A549 treated with dexamethasone at 1 μM for 4 hours (cell line): Measurements from ENCODE around the gene CCDC181. TPM values are rescaled to one million over a fixed set of nuclear protein-coding genes. Genes with fewer than 3 reads are reported as not detected.

Experiments used
- total RNA-seq: library from RNA; stranded (reverse); fragments of 200-300 nt; extraction: Qiagen RNA extraction; gene quantifications from 5 replicates; pipeline ENCODE4 v1.2.3, GENCODE V29; 2022

Gene CCDC181
- total RNA-seq, result 0.07 to 0.29 TPM (median 0.21 TPM) in 5 replicates

DNA sequence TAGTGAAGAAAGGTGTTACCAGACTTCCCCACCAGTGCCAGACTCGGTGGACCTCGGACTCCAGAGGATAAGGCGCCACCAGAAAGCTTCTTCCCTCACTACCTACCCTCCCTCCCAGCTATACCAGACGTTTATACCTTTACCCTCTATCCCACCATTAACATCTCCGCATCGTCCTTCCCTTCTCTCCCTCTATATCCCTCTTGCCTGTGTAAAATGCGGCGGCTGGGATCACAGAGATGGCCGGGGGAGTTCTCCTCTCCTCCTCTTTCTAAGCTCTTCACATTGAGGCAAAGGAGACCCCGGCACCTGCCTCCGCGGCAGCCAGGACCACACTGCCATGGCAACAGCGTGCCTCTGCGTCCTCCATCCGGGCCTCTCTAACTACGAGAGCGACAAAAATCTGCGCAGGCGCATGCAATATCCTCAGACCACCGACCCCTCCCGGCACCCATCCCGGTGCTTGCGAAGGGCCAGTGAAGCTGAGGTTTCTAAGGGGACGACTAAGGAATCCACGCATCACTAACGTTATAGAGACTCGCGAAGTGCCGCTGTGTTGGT is at the start of gene CCDC181:
TSS of gene CCDC181 (minus strand) at position 394 of the 561 bp plus-strand sequence. CDS start 2,547 bp downstream, outside the sequence.

DNA sequence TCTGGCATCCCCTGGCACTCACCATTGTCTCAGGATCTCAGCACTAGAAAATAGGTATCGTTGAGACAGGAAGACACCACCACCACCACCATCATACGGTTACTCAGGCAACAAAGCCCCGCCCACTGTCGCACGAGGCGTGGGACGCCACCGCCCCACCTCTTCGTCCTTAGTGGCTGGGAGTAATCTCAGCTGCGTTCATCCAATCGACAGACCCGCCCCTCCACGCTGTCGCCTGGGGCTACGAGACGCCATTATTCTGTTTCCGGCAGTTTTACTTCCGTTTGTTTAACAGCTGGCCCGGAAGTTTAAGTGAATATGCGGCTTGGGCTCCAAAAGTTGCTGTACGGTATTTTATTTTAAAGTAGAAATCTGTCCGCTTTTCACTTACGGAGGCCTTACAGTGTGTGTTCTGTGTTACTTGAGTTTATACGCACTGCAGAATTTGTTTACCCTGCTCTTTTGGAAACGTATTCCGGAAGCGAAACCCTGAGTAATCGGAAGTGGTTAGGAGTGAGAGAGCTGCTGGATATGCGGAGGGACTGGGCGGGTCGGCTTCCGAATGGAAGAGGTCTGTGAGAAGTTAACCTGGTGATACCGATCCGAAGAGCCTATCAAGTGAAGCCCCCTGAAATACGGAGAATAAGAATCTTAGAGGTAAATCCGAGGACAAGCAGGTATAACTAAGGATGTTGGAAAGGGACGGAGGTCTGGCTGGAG is 59.4 kb downstream of the CCDC181 start, which contains the start of the genes BLZF1 and NME7:
TSS of gene BLZF1 (plus strand) at position 510 of the 720 bp plus-strand sequence. CDS start 1,328 bp downstream, outside the sequence.
TSS of gene NME7 (minus strand) at position 112 of the 720 bp plus-strand sequence. CDS start at position 25, 87 bp downstream.

Other genes starting within 250 kb of the CCDC181 start
- 19.5 to 35.3 TPM (median 22.6 TPM) in 5 replicates for gene NME7, start 59.7 kb downstream of the CCDC181 start, total RNA-seq
- 13.4 to 18.6 TPM (median 14.8 TPM) in 5 replicates for gene BLZF1, start 59.3 kb downstream of the CCDC181 start, total RNA-seq
- gene SLC19A2, start 58.5 kb upstream of the CCDC181 start, total RNA-seq, result 30.7 to 38.7 TPM (median 31.8 TPM) in 5 replicates
- gene F5, start 159.0 kb upstream of the CCDC181 start, total RNA-seq, result 0.09 to 0.36 TPM (median 0.12 TPM) in 5 replicates
- gene SELP, start 202.7 kb upstream of the CCDC181 start, total RNA-seq, result not detected in 5 replicates